HepG2 (cell line): Measurements from ENCODE around the gene NEK8. TPM values are rescaled to one million over a fixed set of nuclear protein-coding genes. Genes with fewer than 3 reads are reported as not detected.

Experiments
- CTCF ChIP-seq: sonication (generic); formaldehyde crosslinking; IDR thresholded peaks from 2 replicates; pipeline ENCODE4 v1.5.0; 2020; ENCODE audit warnings: mild to moderate bottlenecking, missing genetic modification reagents, moderate library complexity
- DNMT3B ChIP-seq: conservative IDR thresholded peaks from 2 replicates; pipeline ENCODE4 v1.6.1; 2016; ENCODE audit warnings: missing biosample characterization, control low read depth
- EED ChIP-seq: sonication (generic); formaldehyde crosslinking; IDR thresholded peaks from 2 replicates; pipeline ENCODE4 v1.5.0; 2020; ENCODE audit warnings: mild to moderate bottlenecking, missing genetic modification reagents
- FOSL1 ChIP-seq: sonication (generic); formaldehyde crosslinking; IDR thresholded peaks from 2 replicates; pipeline ENCODE4 v1.9.0; 2021; ENCODE audit warnings: missing genetic modification reagents, borderline replicate concordance
- JARID2 ChIP-seq: sonication (generic); formaldehyde crosslinking; IDR thresholded peaks from 2 replicates; pipeline ENCODE4 v1.8.1; 2023; ENCODE audit warnings: missing genetic modification reagents, inconsistent platforms; ENCODE audit not compliant: insufficient replicate concordance
- RFXAP ChIP-seq: sonication (generic); formaldehyde crosslinking; IDR thresholded peaks from 2 replicates; pipeline ENCODE4 v1.4.0; 2020; ENCODE audit warnings: missing genetic modification reagents, borderline replicate concordance
- SMAD1 ChIP-seq: sonication (generic); formaldehyde crosslinking; IDR thresholded peaks from 2 replicates; pipeline ENCODE4 v1.4.0; 2020; ENCODE audit warnings: missing genetic modification reagents, low read depth, mild to moderate bottlenecking, borderline replicate concordance
- SNRNP70 ChIP-seq: fragments of 200-400 bp; formaldehyde crosslinking; IDR thresholded peaks from 2 replicates; pipeline ENCODE4 v1.6.1; 2017; ENCODE audit warnings: mild to moderate bottlenecking, low read depth, low read length, moderate library complexity
- TBX2 ChIP-seq: sonication (generic); formaldehyde crosslinking; IDR thresholded peaks from 2 replicates; pipeline ENCODE4 v1.5.0; 2020; ENCODE audit warnings: missing genetic modification reagents, mild to moderate bottlenecking, borderline replicate concordance
- TRAFD1 ChIP-seq: sonication (generic); formaldehyde crosslinking; IDR thresholded peaks from 2 replicates; pipeline ENCODE4 v1.5.1; 2020; ENCODE audit warnings: missing genetic modification reagents, mild to moderate bottlenecking, borderline replicate concordance
- YEATS2 ChIP-seq: sonication (generic); formaldehyde crosslinking; IDR thresholded peaks from 2 replicates; pipeline ENCODE4 v1.4.0; 2020; ENCODE audit warnings: missing genetic modification reagents, borderline replicate concordance
- ZFP1 ChIP-seq: IDR thresholded peaks from 2 replicates; pipeline ENCODE4 v1.6.1; 2016
- ZNF512B ChIP-seq: sonication (generic); formaldehyde crosslinking; IDR thresholded peaks from 2 replicates; pipeline ENCODE4 v1.5.1; 2020; ENCODE audit warnings: missing genetic modification reagents, mild to moderate bottlenecking, borderline replicate concordance
- ZNF577 ChIP-seq: sonication (generic); formaldehyde crosslinking; IDR thresholded peaks from 2 replicates; pipeline ENCODE4 v1.4.0; 2020; ENCODE audit warnings: mild to moderate bottlenecking, low read depth, missing genetic modification reagents, borderline replicate concordance
- ZNF639 ChIP-seq: conservative IDR thresholded peaks from 2 replicates; pipeline ENCODE4 v1.6.1; 2018; ENCODE audit warnings: missing genetic modification reagents
- ZNF710 ChIP-seq: sonication (generic); formaldehyde crosslinking; IDR thresholded peaks from 2 replicates; pipeline ENCODE4 v1.5.0; 2020; ENCODE audit warnings: mild to moderate bottlenecking, missing genetic modification reagents, borderline replicate concordance
- ZNF788 ChIP-seq: sonication (generic); formaldehyde crosslinking; IDR thresholded peaks from 2 replicates; pipeline ENCODE4 v1.5.0; 2020; ENCODE audit warnings: mild to moderate bottlenecking, missing genetic modification reagents, borderline replicate concordance
- polyA plus RNA-seq, 8 experiments: library from polyadenylated mRNA; depleted of rRNA in 3 of 8; stranded (reverse) in 7 of 8; unstranded in 1 of 8; fragments of >200 nt; fragmentation: Illumina TruSeq in 4 of 8; extraction: Trizol in 4 of 8; gene quantifications; 2 replicates each; pipeline versions ENCODE4 v1.2.1 to v1.2.3, GENCODE V29; 2011 to 2016; ENCODE audit warnings: low read depth in 4 of 8, missing spikeins in 1 of 8, mixed read lengths in 1 of 8; ENCODE audit not compliant: insufficient read depth in 1 of 8
- total RNA-seq, 5 experiments: library from RNA; depleted of rRNA; stranded (reverse); fragments of >200 nt; fragmentation: Illumina TruSeq; extraction: Trizol; gene quantifications; 2 replicates each; pipeline ENCODE4 v1.2.3, GENCODE V29; 2016; ENCODE audit warnings: low read depth in 1 of 5

The NEK8 gene
- total and polyA plus RNA-seq, 2 of the 13 experiments (the other 11 are each of a cell fraction or from before 2014, with no cell fraction given) = 5.8 to 13.5 TPM

- no peak for TF ChIP-seq ZNF512B
- TF ChIP-seq TBX2 (CRISPR knock-in tag) = peak; percentile 85
- TF ChIP-seq ZNF577 (CRISPR knock-in tag) = no peak
- no peak for TF ChIP-seq JARID2 (CRISPR knock-in tag)
- 0 out of 2 replicates have a peak, but pooled peaks have one; percentile 34 for TF ChIP-seq EED (CRISPR knock-in tag)
- TF ChIP-seq ZNF710 (CRISPR knock-in tag) = peak; percentile 68
- TF ChIP-seq DNMT3B (CRISPR knock-in tag) = peak; percentile 54; the same call in 1 of the 2 replicates
- TF ChIP-seq SMAD1 (CRISPR knock-in tag) = no peak
- no peak for TF ChIP-seq ZNF639 (CRISPR knock-in tag)
- peak; percentile 83; the same call in 1 of the 2 replicates for TF ChIP-seq ZNF788 (CRISPR knock-in tag)
- TF ChIP-seq YEATS2 (CRISPR knock-in tag) = peak; percentile 76; the same call in 1 of the 2 replicates
- no peak for TF ChIP-seq FOSL1 (CRISPR knock-in tag)
- TF ChIP-seq SNRNP70 = no peak
- no peak; the same call in 1 of the 2 replicates for TF ChIP-seq TRAFD1 (CRISPR knock-in tag)
- TF ChIP-seq RFXAP (CRISPR knock-in tag) = no peak; the same call in 1 of the 2 replicates
- TF ChIP-seq ZFP1 (CRISPR knock-in tag) = peak; percentile 96
- peak; percentile 46 for TF ChIP-seq CTCF (CRISPR knock-in tag)
These were observed 30.2 kb upstream of the NEK8 start (continued) for GRCh38 chr17:28698253-28698941.
